Erythroblast (primary cell): ENCODE data around the gene C10orf90.

ENCODE experiments used
- GATA1 ChIP-seq: IDR thresholded peaks from 2 replicates; pipeline ENCODE4 v1.6.1; 2011; ENCODE audit warnings: low read depth, mild to moderate bottlenecking, control low read depth, low read length, moderate library complexity
- POLR2A ChIP-seq: IDR thresholded peaks from 2 replicates; pipeline ENCODE4 v1.6.1; 2011; ENCODE audit warnings: mild to moderate bottlenecking, low read length

DNA sequence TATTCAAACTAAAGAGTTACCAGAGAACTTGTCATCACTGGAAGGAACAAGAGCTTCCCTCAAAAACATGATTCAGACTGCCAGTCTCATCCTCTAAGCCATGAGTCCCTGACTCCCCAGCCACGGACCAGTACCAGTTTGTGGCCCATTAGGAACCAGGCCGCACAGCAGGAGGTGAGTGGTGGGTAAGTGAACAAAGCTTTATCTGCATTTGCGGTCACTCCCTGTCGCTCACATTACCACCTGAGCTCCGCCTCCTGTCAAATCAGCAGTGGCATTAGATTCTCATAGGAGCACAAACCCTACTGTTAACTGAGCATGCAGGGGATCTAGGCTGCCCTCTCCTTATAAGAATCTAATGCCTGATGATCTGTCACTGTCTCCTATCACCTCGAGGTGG lies 42.2 kb upstream of the C10orf90 start:
- TF ChIP-seq POLR2A: no peak
- no peak for TF ChIP-seq GATA1
